ENCODE results near the gene TNS3. TPM values are rescaled to one million over a fixed set of nuclear protein-coding genes. Genes with fewer than 3 reads are reported as not detected.

The TNS3 gene
- total RNA-seq, 3 donors from 2014 or later = 69.1 to 98.9 (median 69.9) TPM

GRCh38 chr7:47232751-47233412 lies 349.0 kb downstream of the TNS3 start:
- H3K4me1 ChIP-seq (ENCODE audit: low read depth) = no peaks in the 10 kb centered on the region
- TF ChIP-seq, protein P1, sequence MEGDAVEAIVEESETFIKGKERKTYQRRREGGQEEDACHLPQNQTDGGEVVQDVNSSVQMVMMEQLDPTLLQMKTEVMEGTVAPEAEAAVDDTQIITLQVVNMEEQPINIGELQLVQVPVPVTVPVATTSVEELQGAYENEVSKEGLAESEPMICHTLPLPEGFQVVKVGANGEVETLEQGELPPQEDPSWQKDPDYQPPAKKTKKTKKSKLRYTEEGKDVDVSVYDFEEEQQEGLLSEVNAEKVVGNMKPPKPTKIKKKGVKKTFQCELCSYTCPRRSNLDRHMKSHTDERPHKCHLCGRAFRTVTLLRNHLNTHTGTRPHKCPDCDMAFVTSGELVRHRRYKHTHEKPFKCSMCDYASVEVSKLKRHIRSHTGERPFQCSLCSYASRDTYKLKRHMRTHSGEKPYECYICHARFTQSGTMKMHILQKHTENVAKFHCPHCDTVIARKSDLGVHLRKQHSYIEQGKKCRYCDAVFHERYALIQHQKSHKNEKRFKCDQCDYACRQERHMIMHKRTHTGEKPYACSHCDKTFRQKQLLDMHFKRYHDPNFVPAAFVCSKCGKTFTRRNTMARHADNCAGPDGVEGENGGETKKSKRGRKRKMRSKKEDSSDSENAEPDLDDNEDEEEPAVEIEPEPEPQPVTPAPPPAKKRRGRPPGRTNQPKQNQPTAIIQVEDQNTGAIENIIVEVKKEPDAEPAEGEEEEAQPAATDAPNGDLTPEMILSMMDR (IDR thresholded peaks at IDR 0.05) = no peak
- DNase-seq = no peak
- no peaks in the 10 kb centered on the region for H3K36me3 ChIP-seq (ENCODE audit: low read depth)
- intact Hi-C loops (cut with DNase I, micrococcal nuclease) = no loop called here
- H3K9me3 ChIP-seq = no peaks in the 10 kb centered on the region
- ATAC-seq = no peak
- H3K4me3 ChIP-seq = no peak overlapping the region

- no peak for DNase-seq
- Histone ChIP-seq H3K36me3 (ENCODE audit: low read depth) (no peaks in the 10 kb centered on the region), H3K9me3 (no peaks in the 10 kb centered on the region), H3K4me3 (no peak overlapping the region), H3K4me1 (ENCODE audit: low read depth) (no peaks in the 10 kb centered on the region)
- intact Hi-C loops (cut with DNase I, micrococcal nuclease) = no loop called here
- TF ChIP-seq, protein P1 (IDR thresholded peaks at IDR 0.05) = no peak
- ATAC-seq = no peak
Measured at GRCh38 chr7:47231627-47232026, 350.3 kb downstream of the TNS3 start.

DNA sequence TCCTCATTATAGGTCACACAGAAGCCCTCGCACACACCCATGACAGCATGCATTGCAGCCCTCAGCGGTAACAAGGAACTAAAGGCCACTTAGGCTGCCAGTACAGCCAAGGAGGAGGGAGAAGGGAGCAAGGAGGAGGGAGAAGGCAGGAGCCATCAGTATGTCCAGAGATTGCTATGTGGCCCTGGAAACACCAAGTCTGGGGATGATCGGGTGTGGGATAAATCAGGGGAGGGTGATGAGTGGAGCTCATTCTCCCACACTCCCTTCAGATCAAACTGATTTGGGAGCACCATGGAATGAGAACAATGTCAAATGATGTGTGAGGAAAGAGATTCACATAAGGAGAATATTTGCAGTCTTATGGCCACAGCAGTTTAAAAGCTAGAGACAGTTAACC lies 350.9 kb downstream of the TNS3 start:
- H3K9me3 ChIP-seq = no peaks in the 10 kb centered on the region
- H3K36me3 ChIP-seq (ENCODE audit: low read depth) = no peaks in the 10 kb centered on the region
- intact Hi-C loops (cut with DNase I, micrococcal nuclease) = no loop called here
- ATAC-seq = no peak
- no peak overlapping the region for H3K4me3 ChIP-seq
- no peaks in the 10 kb centered on the region for H3K4me1 ChIP-seq (ENCODE audit: low read depth)
- no peak for DNase-seq
- TF ChIP-seq, protein P1 (IDR thresholded peaks at IDR 0.05) = no peak

DNA sequence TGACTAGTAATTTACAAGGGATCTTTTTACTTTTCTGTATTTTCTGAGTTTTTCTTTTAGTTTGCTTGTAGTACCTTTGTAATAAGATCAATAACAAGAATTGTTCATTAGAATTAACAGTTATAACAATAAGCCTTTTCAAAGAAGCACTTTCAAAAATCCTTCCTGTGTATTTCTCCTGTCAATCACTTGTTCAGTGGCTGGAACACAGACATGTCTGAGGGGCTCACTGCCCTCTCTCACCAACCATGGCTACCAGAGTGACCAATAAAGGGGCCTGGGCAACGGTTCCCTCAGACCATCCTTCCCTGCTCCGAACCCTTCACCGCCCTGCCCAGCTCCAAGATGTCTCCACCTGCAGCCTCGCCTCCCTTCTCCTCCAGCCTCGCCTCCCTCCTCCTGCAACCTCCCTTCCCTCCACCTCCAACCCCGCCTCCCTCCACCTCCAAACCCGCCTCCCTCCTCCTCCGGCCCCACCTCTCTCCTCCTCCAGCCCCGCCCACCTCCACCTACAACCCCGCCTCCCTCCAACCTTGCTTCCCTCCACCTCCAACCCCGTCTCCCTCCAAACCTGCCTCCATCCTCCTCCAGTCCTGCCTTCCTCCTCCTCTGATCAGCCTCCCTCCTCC lies 353.4 kb downstream of the TNS3 start:
- intact Hi-C loops (cut with DNase I, micrococcal nuclease) = no loop called here
- Histone ChIP-seq H3K4me1 (ENCODE audit: low read depth) (no peaks in the 10 kb centered on the region), H3K9me3 (no peaks in the 10 kb centered on the region), H3K36me3 (ENCODE audit: low read depth) (no peaks in the 10 kb centered on the region), H3K4me3 (no peak overlapping the region)
- TF ChIP-seq, protein P1 (IDR thresholded peaks at IDR 0.05) = no peak
- DNase-seq = peak in 1 of 3 donors; percentile 52
- peak; percentile 74 for ATAC-seq

- intact Hi-C loops (cut with DNase I, micrococcal nuclease) = no loop called here
- TF ChIP-seq, protein P1 (IDR thresholded peaks at IDR 0.05) = no peak
- DNase-seq = peak in 1 of 3 donors; percentile 21
- Histone ChIP-seq H3K36me3 (ENCODE audit: low read depth) (no peaks in the 10 kb centered on the region), H3K4me3 (no peak overlapping the region), H3K9me3 (no peaks in the 10 kb centered on the region), H3K4me1 (ENCODE audit: low read depth) (no peaks in the 10 kb centered on the region)
- ATAC-seq = peak; percentile 56
Measured at GRCh38 chr7:47227762-47228177, 354.1 kb downstream of the TNS3 start.

All from mucosa of descending colon (tissue), 3 donors.